ENCODE measurements around the gene MEF2B.

GRCh38 chr19:19192910-19193423, 22.9 kb upstream of the MEF2B start:
- no peak for TF ChIP-seq TAF1 (IDR thresholded peaks at IDR 0.05; ENCODE audit: low read depth)
- TF ChIP-seq CTCF (IDR thresholded peaks at IDR 0.05; ENCODE audit: poor library complexity, severe bottlenecking), result no peak
- no peak for TF ChIP-seq RAD21 (conservative IDR thresholded peaks at IDR 0.05)
- no peak for TF ChIP-seq POLR2AphosphoS5 (IDR thresholded peaks at IDR 0.05)
- no peak for TF ChIP-seq EP300 (conservative IDR thresholded peaks at IDR 0.05; ENCODE audit: poor library complexity, severe bottlenecking)
- no peak for TF ChIP-seq EZH2 (IDR thresholded peaks at IDR 0.05; ENCODE audit: borderline replicate concordance, insufficient read depth, low read length, poor library complexity, severe bottlenecking)
- no peak for TF ChIP-seq SMC3 (conservative IDR thresholded peaks at IDR 0.05; ENCODE audit: poor library complexity)
- no peak for TF ChIP-seq REST (IDR thresholded peaks at IDR 0.05; ENCODE audit: borderline replicate concordance)
- TF ChIP-seq MXI1 (conservative IDR thresholded peaks at IDR 0.05; ENCODE audit: poor library complexity, severe bottlenecking), result no peak
